HCT116 (cell line): ENCODE measurements around the gene INMT. TPM values are rescaled to one million over a fixed set of nuclear protein-coding genes. Genes with fewer than 3 reads are reported as not detected.

Experiments
- ATAC-seq: fragments of 200-7000 bp; cut with Tn5 transposase; 2 replicates; pipeline ENCODE4 v1.9.1; 2020; ENCODE audit warnings: mild to moderate bottlenecking, moderate library complexity
- BruUV-seq: library from RNA; stranded (reverse); fragments of 400-500 nt; replicated peaks from 2 replicates; lab custom pipeline; 2021; lab: Mats Ljungman, UMichigan
- CTCF ChIA-PET: fragments of 300-600 bp; sonication (Branson Sonifier 250); formaldehyde crosslinking; loops from one replicate; lab custom pipeline; 2021; ENCODE audit warnings: antibody characterized with exemption; lab: Charles Lee
- POLR2A ChIA-PET: fragments of 300-600, 350-600 bp; sonication (Branson Sonifier 250); formaldehyde crosslinking; loops from one replicate; lab custom pipeline; 2021; ENCODE audit warnings: antibody characterized with exemption; lab: Charles Lee
- RAD21 ChIA-PET, 2 experiments: fragments of 300-600 bp; sonication (Branson Sonifier 250); formaldehyde crosslinking; loops; one replicate each; lab custom pipeline; 2023; ENCODE audit warnings: low total read pairs in 2 of 2; ENCODE audit not compliant: uncharacterized antibody in 2 of 2, unreplicated experiment in 2 of 2, low non-redundant PET in 1 of 2; lab: Charles Lee
- DNase-seq: peaks from one replicate; pipeline ENCODE4 v3.0.0-alpha.2; 2010; ENCODE audit warnings: low read depth, low spot score
- H2AFZ ChIP-seq: fragments of 200-600 bp; shearing (Covaris generic), sonication (generic); 2 replicates; pipeline ENCODE4 v1.6.1; 2017; ENCODE audit warnings: low read depth, mixed run types, mixed read lengths, antibody characterized with exemption, low read length; ENCODE audit not compliant: poor library complexity, severe bottlenecking
- H3K27ac ChIP-seq: 2 replicates; pipeline ENCODE4 v1.5.1; 2012; ENCODE audit warnings: low read depth, low read length
- H3K27me3 ChIP-seq: fragments of 200-600 bp; sonication (generic); 2 replicates; pipeline ENCODE4 v1.6.1; 2016; ENCODE audit warnings: mixed run types, low read length, mixed read lengths; ENCODE audit not compliant: insufficient read depth
- H3K36me3 ChIP-seq, 2 experiments: fragments of 200-500 bp in 1 of 2; fragments of 200-600 bp in 1 of 2; sonication (Bioruptor generic) in 1 of 2; sonication (generic) in 1 of 2; 2 replicates each; pipeline versions ENCODE4 v1.5.1 to v1.6.1; 2014 to 2016; ENCODE audit warnings: low read length in 2 of 2, inconsistent platforms in 1 of 2, mixed read lengths in 1 of 2, mixed run types in 1 of 2; ENCODE audit not compliant: insufficient read depth in 2 of 2, control insufficient read depth in 1 of 2
- H3K4me1 ChIP-seq, 2 experiments: fragments of 200-600 bp in 1 of 2; sonication (generic) in 1 of 2; 2 replicates each; pipeline versions ENCODE4 v1.5.1 to v1.6.1; 2012 to 2017; ENCODE audit warnings: low read length in 2 of 2, inconsistent platforms in 1 of 2, mild to moderate bottlenecking in 1 of 2, mixed read lengths in 1 of 2, mixed run types in 1 of 2, moderate library complexity in 1 of 2; ENCODE audit not compliant: insufficient read depth in 2 of 2, control insufficient read depth in 1 of 2
- H3K4me2 ChIP-seq: fragments of 200-600 bp; sonication (generic); 2 replicates; pipeline ENCODE4 v1.6.1; 2017; ENCODE audit warnings: mixed run types, low read length, mixed read lengths
- H3K4me3 ChIP-seq, 2 experiments: fragments of 200-600 bp in 1 of 2; sonication (generic) in 1 of 2; replicated peaks in 1 of 2; 2 replicates each; pipeline ENCODE4 v1.5.1; 2011 to 2016; ENCODE audit warnings: low read length in 2 of 2, control low read depth in 1 of 2, low read depth in 1 of 2, mild to moderate bottlenecking in 1 of 2, mixed read lengths in 1 of 2, mixed run types in 1 of 2
- H3K79me2 ChIP-seq: fragments of 200-600 bp; sonication (generic); 2 replicates; pipeline ENCODE4 v1.6.1; 2017; ENCODE audit warnings: mild to moderate bottlenecking, mixed run types, low read length, moderate library complexity, mixed read lengths; ENCODE audit not compliant: insufficient read depth
- H3K9ac ChIP-seq: fragments of 200-600 bp; sonication (generic); 2 replicates; pipeline ENCODE4 v1.6.1; 2016; ENCODE audit warnings: low read length, mixed read lengths
- H3K9me2 ChIP-seq: fragments of 200-600 bp; sonication (generic), shearing (Covaris generic); 2 replicates; pipeline ENCODE4 v1.6.1; 2017; ENCODE audit warnings: mixed run types, mild to moderate bottlenecking, moderate library complexity; ENCODE audit not compliant: insufficient read depth
- H3K9me3 ChIP-seq, 2 experiments: fragments of 200-500 bp in 1 of 2; fragments of 200-600 bp in 1 of 2; sonication (Bioruptor generic) in 1 of 2; sonication (generic) in 1 of 2; 2 replicates each; pipeline ENCODE4 v1.6.1; 2014 to 2017; ENCODE audit warnings: low read length in 2 of 2, mixed read lengths in 2 of 2, inconsistent platforms in 1 of 2, low read depth in 1 of 2, mild to moderate bottlenecking in 1 of 2, mixed run types in 1 of 2, moderate library complexity in 1 of 2; ENCODE audit not compliant: control insufficient read depth in 1 of 2, insufficient read depth in 1 of 2
- H4K20me1 ChIP-seq: fragments of 200-600 bp; sonication (generic), shearing (Covaris generic); 2 replicates; pipeline ENCODE4 v1.6.1; 2017; ENCODE audit warnings: mixed run types, mild to moderate bottlenecking, moderate library complexity; ENCODE audit not compliant: insufficient read depth
- CTCF ChIP-seq, 3 experiments: fragments of 200-600 bp in 1 of 3; sonication (generic) in 1 of 3; IDR thresholded peaks in 2 of 3; conservative IDR thresholded peaks in 1 of 3; 2 replicates each; pipeline ENCODE4 v1.5.1; 2012 to 2017; ENCODE audit warnings: low read depth in 2 of 3, low read length in 2 of 3, antibody characterized with exemption in 1 of 3, borderline replicate concordance in 1 of 3, control low read depth in 1 of 3, mild to moderate bottlenecking in 1 of 3, mixed read lengths in 1 of 3, mixed run types in 1 of 3, moderate library complexity in 1 of 3; ENCODE audit not compliant: insufficient read depth in 1 of 3
- ELF1 ChIP-seq: IDR thresholded peaks from 2 replicates; pipeline ENCODE4 v1.6.1; 2012; ENCODE audit warnings: low read depth, borderline replicate concordance
- EZH2 ChIP-seq: fragments of 200-600 bp; sonication (generic); IDR thresholded peaks from 2 replicates; pipeline ENCODE4 v1.6.1; 2017; ENCODE audit warnings: antibody characterized with exemption, mixed run types
- EZH2phosphoT487 ChIP-seq: fragments of 200-600 bp; IDR thresholded peaks from 2 replicates; pipeline ENCODE4 v1.6.1; 2018; ENCODE audit warnings: antibody characterized with exemption, borderline replicate concordance
- FOSL1 ChIP-seq: IDR thresholded peaks from 2 replicates; pipeline ENCODE4 v1.6.1; 2012; ENCODE audit warnings: low read depth
- JUND ChIP-seq: IDR thresholded peaks from 2 replicates; pipeline ENCODE4 v1.6.1; 2012
- MAX ChIP-seq: IDR thresholded peaks from 2 replicates; pipeline ENCODE4 v1.6.1; 2012
- POLR2A ChIP-seq: IDR thresholded peaks from 2 replicates; pipeline ENCODE4 v1.7.0; 2011; ENCODE audit warnings: borderline replicate concordance; ENCODE audit not compliant: insufficient read depth, insufficient read length; ENCODE audit errors: extremely low read depth
- RAD21 ChIP-seq: IDR thresholded peaks from 2 replicates; pipeline ENCODE4 v1.6.1; 2012; ENCODE audit warnings: low read depth, mild to moderate bottlenecking
- REST ChIP-seq: IDR thresholded peaks from 2 replicates; pipeline ENCODE4 v1.6.1; 2012; ENCODE audit warnings: low read depth
- SIN3A ChIP-seq: IDR thresholded peaks from 2 replicates; pipeline ENCODE4 v1.6.1; 2012; ENCODE audit warnings: low read depth
- SP1 ChIP-seq: IDR thresholded peaks from 2 replicates; pipeline ENCODE4 v1.6.1; 2012; ENCODE audit warnings: low read depth
- SRF ChIP-seq: IDR thresholded peaks from 2 replicates; pipeline ENCODE4 v1.6.1; 2012; ENCODE audit warnings: low read depth
- TCF7L2 ChIP-seq: IDR thresholded peaks from 2 replicates; pipeline ENCODE4 v1.7.0; 2011; ENCODE audit warnings: borderline replicate concordance, inconsistent platforms; ENCODE audit not compliant: insufficient read depth, insufficient read length; ENCODE audit errors: extremely low read depth
- ZFX ChIP-seq: fragments of 450-650 bp; IDR thresholded peaks from 2 replicates; pipeline ENCODE4 v1.6.1; 2017
- ZNF274 ChIP-seq: fragments of 200-500 bp; sonication (Bioruptor generic); IDR thresholded peaks from 2 replicates; pipeline ENCODE4 v1.6.1; 2014; ENCODE audit warnings: mild to moderate bottlenecking, low read depth, low read length, inconsistent platforms
- intact Hi-C: fragments of 100-400 bp; cut with micrococcal nuclease; formaldehyde crosslinking; loops from 2 replicates; pipeline ENCODE4 v1.10.0; 2022
- total RNA-seq: library from RNA; stranded (reverse); gene quantifications from one replicate; pipeline ENCODE4 v1.2.1, GENCODE V29; 2021; ENCODE audit not compliant: unreplicated experiment

INMT gene
- total RNA-seq, 1 experiment from 2014 or later, result 0.32 TPM

GRCh38 chr7:30722187-30722586 is 29.7 kb upstream of the INMT start:
- H2AFZ ChIP-seq, result no peak overlapping the region
- H3K27ac ChIP-seq, result no peak overlapping the region
- no peaks in the 10 kb centered on the region for H3K36me3 ChIP-seq
- H3K4me3 ChIP-seq, result no peak overlapping the region
- ATAC-seq (no peak), DNase-seq (no peak)
- H3K4me2 ChIP-seq, result no peak overlapping the region
- no peaks in the 10 kb centered on the region for H3K9me2 ChIP-seq
- H3K27me3 ChIP-seq, result peaks cover 4% of the 10 kb centered on the region; the same call in 1 of the 2 replicates
- peaks cover 0 to 4% of the 10 kb centered on the region in 2 experiments; a peak in 1 of 4 replicates for H3K9me3 ChIP-seq
- TF ChIP-seq RAD21 (no peak), FOSL1 (no peak), SRF (no peak), ZFX (no peak), ELF1 (no peak), SIN3A (no peak), EZH2 (no peak), CTCF (IDR thresholded peaks at IDR 0.05 in 2 of 3, conservative IDR thresholded peaks at IDR 0.05 in 1 of 3; ENCODE audit: borderline replicate concordance in 1 of 3, insufficient read depth in 1 of 3, low read depth in 2 of 3, low read length in 2 of 3) (no peak), MAX (no peak), EZH2phosphoT487 (no peak), SP1 (no peak), ZNF274 (no peak), POLR2A (no peak), REST (no peak), JUND (no peak), TCF7L2 (no peak)
- peaks cover 0 to 3% of the 10 kb centered on the region in 2 experiments; a peak in 1 of 4 replicates for H3K4me1 ChIP-seq
- POLR2A ChIA-PET, result no interaction called here
- no TSS peak for BruUV-seq
- H3K9ac ChIP-seq, result no peak overlapping the region
- no peaks in the 10 kb centered on the region for H4K20me1 ChIP-seq
- CTCF ChIA-PET, result no interaction called here
- RAD21 ChIA-PET, result no interaction called here
- H3K79me2 ChIP-seq, result no peaks in the 10 kb centered on the region
- intact Hi-C loops, result no loop called here
